Measurements from ENCODE around the gene RAB4B. TPM values are rescaled to one million over a fixed set of nuclear protein-coding genes. Genes with fewer than 3 reads are reported as not detected.
A peak's percentile ranks its signal among the peaks of the same experiment; 100 is the strongest.

Gene RAB4B
- total RNA-seq, 1 experiment from 2014 or later = 29.7 TPM

- TF ChIP-seq ZNF416 (CRISPR knock-in tag; IDR thresholded peaks at IDR 0.05) (no peak), RORB (CRISPR knock-in tag; IDR thresholded peaks at IDR 0.05) (no peak), GABPB1 (CRISPR knock-in tag; IDR thresholded peaks at IDR 0.05) (peak; percentile 48; the same call in 1 of the 2 replicates), TCF7 (CRISPR knock-in tag; IDR thresholded peaks at IDR 0.05; ENCODE audit: low read depth) (no peak), NR1H2 (CRISPR knock-in tag; IDR thresholded peaks at IDR 0.05) (no peak), ELF4 (CRISPR knock-in tag; IDR thresholded peaks at IDR 0.05; ENCODE audit: low read depth) (no peak), ESRRA (CRISPR knock-in tag; IDR thresholded peaks at IDR 0.05; ENCODE audit: borderline replicate concordance) (no peak), JAZF1 (CRISPR knock-in tag; IDR thresholded peaks at IDR 0.05) (no peak), USF1 (CRISPR knock-in tag; IDR thresholded peaks at IDR 0.05) (no peak; the same call in 1 of the 2 replicates), TEAD1 (CRISPR knock-in tag; IDR thresholded peaks at IDR 0.05) (no peak), KAT7 (CRISPR knock-in tag; IDR thresholded peaks at IDR 0.05; ENCODE audit: borderline replicate concordance) (no peak), SMAD3 (CRISPR knock-in tag; IDR thresholded peaks at IDR 0.05; ENCODE audit: borderline replicate concordance) (no peak), CBFB (CRISPR knock-in tag; IDR thresholded peaks at IDR 0.05; ENCODE audit: low read depth) (no peak), OVOL2 (CRISPR knock-in tag; IDR thresholded peaks at IDR 0.05; ENCODE audit: borderline replicate concordance) (no peak), ETV6 (CRISPR knock-in tag; IDR thresholded peaks at IDR 0.05) (no peak)
- TF ChIP-seq, protein P1, sequence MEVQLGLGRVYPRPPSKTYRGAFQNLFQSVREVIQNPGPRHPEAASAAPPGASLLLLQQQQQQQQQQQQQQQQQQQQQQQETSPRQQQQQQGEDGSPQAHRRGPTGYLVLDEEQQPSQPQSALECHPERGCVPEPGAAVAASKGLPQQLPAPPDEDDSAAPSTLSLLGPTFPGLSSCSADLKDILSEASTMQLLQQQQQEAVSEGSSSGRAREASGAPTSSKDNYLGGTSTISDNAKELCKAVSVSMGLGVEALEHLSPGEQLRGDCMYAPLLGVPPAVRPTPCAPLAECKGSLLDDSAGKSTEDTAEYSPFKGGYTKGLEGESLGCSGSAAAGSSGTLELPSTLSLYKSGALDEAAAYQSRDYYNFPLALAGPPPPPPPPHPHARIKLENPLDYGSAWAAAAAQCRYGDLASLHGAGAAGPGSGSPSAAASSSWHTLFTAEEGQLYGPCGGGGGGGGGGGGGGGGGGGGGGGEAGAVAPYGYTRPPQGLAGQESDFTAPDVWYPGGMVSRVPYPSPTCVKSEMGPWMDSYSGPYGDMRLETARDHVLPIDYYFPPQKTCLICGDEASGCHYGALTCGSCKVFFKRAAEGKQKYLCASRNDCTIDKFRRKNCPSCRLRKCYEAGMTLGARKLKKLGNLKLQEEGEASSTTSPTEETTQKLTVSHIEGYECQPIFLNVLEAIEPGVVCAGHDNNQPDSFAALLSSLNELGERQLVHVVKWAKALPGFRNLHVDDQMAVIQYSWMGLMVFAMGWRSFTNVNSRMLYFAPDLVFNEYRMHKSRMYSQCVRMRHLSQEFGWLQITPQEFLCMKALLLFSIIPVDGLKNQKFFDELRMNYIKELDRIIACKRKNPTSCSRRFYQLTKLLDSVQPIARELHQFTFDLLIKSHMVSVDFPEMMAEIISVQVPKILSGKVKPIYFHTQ (CRISPR knock-in tag; IDR thresholded peaks at IDR 0.05) = no peak
- TF ChIP-seq, protein P2, sequence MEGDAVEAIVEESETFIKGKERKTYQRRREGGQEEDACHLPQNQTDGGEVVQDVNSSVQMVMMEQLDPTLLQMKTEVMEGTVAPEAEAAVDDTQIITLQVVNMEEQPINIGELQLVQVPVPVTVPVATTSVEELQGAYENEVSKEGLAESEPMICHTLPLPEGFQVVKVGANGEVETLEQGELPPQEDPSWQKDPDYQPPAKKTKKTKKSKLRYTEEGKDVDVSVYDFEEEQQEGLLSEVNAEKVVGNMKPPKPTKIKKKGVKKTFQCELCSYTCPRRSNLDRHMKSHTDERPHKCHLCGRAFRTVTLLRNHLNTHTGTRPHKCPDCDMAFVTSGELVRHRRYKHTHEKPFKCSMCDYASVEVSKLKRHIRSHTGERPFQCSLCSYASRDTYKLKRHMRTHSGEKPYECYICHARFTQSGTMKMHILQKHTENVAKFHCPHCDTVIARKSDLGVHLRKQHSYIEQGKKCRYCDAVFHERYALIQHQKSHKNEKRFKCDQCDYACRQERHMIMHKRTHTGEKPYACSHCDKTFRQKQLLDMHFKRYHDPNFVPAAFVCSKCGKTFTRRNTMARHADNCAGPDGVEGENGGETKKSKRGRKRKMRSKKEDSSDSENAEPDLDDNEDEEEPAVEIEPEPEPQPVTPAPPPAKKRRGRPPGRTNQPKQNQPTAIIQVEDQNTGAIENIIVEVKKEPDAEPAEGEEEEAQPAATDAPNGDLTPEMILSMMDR (IDR thresholded peaks at IDR 0.05) = no peak
- TF ChIP-seq, protein P3, sequence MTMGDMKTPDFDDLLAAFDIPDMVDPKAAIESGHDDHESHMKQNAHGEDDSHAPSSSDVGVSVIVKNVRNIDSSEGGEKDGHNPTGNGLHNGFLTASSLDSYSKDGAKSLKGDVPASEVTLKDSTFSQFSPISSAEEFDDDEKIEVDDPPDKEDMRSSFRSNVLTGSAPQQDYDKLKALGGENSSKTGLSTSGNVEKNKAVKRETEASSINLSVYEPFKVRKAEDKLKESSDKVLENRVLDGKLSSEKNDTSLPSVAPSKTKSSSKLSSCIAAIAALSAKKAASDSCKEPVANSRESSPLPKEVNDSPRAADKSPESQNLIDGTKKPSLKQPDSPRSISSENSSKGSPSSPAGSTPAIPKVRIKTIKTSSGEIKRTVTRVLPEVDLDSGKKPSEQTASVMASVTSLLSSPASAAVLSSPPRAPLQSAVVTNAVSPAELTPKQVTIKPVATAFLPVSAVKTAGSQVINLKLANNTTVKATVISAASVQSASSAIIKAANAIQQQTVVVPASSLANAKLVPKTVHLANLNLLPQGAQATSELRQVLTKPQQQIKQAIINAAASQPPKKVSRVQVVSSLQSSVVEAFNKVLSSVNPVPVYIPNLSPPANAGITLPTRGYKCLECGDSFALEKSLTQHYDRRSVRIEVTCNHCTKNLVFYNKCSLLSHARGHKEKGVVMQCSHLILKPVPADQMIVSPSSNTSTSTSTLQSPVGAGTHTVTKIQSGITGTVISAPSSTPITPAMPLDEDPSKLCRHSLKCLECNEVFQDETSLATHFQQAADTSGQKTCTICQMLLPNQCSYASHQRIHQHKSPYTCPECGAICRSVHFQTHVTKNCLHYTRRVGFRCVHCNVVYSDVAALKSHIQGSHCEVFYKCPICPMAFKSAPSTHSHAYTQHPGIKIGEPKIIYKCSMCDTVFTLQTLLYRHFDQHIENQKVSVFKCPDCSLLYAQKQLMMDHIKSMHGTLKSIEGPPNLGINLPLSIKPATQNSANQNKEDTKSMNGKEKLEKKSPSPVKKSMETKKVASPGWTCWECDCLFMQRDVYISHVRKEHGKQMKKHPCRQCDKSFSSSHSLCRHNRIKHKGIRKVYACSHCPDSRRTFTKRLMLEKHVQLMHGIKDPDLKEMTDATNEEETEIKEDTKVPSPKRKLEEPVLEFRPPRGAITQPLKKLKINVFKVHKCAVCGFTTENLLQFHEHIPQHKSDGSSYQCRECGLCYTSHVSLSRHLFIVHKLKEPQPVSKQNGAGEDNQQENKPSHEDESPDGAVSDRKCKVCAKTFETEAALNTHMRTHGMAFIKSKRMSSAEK (CRISPR knock-in tag; IDR thresholded peaks at IDR 0.05; ENCODE audit: borderline replicate concordance) = no peak
- TF ChIP-seq, protein P4, sequence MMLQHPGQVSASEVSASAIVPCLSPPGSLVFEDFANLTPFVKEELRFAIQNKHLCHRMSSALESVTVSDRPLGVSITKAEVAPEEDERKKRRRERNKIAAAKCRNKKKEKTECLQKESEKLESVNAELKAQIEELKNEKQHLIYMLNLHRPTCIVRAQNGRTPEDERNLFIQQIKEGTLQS (CRISPR knock-in tag; conservative IDR thresholded peaks at IDR 0.05) = no peak
- TF ChIP-seq, protein P5, sequence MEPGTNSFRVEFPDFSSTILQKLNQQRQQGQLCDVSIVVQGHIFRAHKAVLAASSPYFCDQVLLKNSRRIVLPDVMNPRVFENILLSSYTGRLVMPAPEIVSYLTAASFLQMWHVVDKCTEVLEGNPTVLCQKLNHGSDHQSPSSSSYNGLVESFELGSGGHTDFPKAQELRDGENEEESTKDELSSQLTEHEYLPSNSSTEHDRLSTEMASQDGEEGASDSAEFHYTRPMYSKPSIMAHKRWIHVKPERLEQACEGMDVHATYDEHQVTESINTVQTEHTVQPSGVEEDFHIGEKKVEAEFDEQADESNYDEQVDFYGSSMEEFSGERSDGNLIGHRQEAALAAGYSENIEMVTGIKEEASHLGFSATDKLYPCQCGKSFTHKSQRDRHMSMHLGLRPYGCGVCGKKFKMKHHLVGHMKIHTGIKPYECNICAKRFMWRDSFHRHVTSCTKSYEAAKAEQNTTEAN (CRISPR knock-in tag; IDR thresholded peaks at IDR 0.05) = peak; percentile 71
- TF ChIP-seq, protein P6, sequence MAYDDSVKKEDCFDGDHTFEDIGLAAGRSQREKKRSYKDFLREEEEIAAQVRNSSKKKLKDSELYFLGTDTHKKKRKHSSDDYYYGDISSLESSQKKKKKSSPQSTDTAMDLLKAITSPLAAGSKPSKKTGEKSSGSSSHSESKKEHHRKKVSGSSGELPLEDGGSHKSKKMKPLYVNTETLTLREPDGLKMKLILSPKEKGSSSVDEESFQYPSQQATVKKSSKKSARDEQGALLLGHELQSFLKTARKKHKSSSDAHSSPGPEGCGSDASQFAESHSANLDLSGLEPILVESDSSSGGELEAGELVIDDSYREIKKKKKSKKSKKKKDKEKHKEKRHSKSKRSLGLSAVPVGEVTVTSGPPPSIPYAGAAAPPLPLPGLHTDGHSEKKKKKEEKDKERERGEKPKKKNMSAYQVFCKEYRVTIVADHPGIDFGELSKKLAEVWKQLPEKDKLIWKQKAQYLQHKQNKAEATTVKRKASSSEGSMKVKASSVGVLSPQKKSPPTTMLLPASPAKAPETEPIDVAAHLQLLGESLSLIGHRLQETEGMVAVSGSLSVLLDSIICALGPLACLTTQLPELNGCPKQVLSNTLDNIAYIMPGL (CRISPR knock-in tag; IDR thresholded peaks at IDR 0.05) = 0 out of 2 replicates have a peak, but pooled peaks have one; percentile 24
- TF ChIP-seq, protein P7, sequence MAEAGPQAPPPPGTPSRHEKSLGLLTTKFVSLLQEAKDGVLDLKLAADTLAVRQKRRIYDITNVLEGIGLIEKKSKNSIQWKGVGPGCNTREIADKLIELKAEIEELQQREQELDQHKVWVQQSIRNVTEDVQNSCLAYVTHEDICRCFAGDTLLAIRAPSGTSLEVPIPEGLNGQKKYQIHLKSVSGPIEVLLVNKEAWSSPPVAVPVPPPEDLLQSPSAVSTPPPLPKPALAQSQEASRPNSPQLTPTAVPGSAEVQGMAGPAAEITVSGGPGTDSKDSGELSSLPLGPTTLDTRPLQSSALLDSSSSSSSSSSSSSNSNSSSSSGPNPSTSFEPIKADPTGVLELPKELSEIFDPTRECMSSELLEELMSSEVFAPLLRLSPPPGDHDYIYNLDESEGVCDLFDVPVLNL (CRISPR knock-in tag; IDR thresholded peaks at IDR 0.05; ENCODE audit: borderline replicate concordance, low read depth) = no peak
Measured at GRCh38 chr19:40797963-40798682, 20.1 kb downstream of the RAB4B start (continued).
